A549 (cell line): Measurements from ENCODE around the gene UCP1. TPM values are rescaled to one million over a fixed set of nuclear protein-coding genes. Genes with fewer than 3 reads are reported as not detected.

ENCODE experiments used
- ATAC-seq, 2 experiments: fragments of 200-7000 bp in 1 of 2; fragments of >200 bp in 1 of 2; cut with Nextera tagmentation in 1 of 2; cut with Tn5 transposase in 1 of 2; 3 replicates each; pipeline versions ENCODE4 v1.8.0 to v1.9.1; 2018 to 2020; ENCODE audit warnings: mild to moderate bottlenecking in 1 of 2, moderate library complexity in 1 of 2
- CTCF ChIA-PET: fragments of 300-600 bp; sonication (Branson Sonifier 250); formaldehyde crosslinking; extraction: SDS; loops from one replicate; lab custom pipeline; 2021; ENCODE audit warnings: antibody characterized with exemption, inconsistent platforms; lab: Yijun Ruan, JAX
- POLR2A ChIA-PET: fragments of 350-600 bp; formaldehyde crosslinking; extraction: SDS; loops from one replicate; lab custom pipeline; 2021; ENCODE audit warnings: antibody characterized with exemption, inconsistent platforms; lab: Yijun Ruan, JAX
- DNase-seq, 2 experiments: peaks; one replicate each; pipeline versions ENCODE4 v3.0.0 to v3.0.0-alpha.2; 2011 to 2016; ENCODE audit warnings: low read depth in 1 of 2, low spot score in 1 of 2
- FAIRE-seq: peaks from 2 replicates; lab custom pipeline; 2011; peaks lifted over from hg19 to GRCh38; lab: Jason Lieb, UNC
- H3K27ac ChIP-seq, 2 experiments: fragments of >200 bp; sonication (Bioruptor Twin); formaldehyde crosslinking; 3 replicates each; pipeline ENCODE4 v1.5.1; 2016 to 2017
- H3K4me1 ChIP-seq: fragments of >200 bp; sonication (Bioruptor Twin); formaldehyde crosslinking; 3 replicates; pipeline ENCODE4 v1.6.1; 2016
- H3K4me2 ChIP-seq: fragments of >200 bp; sonication (Bioruptor Twin); formaldehyde crosslinking; 3 replicates; pipeline ENCODE4 v1.6.1; 2016
- H3K4me3 ChIP-seq: fragments of >200 bp; sonication (Bioruptor Twin); formaldehyde crosslinking; 3 replicates; pipeline ENCODE4 v1.5.1; 2016
- H3K9me3 ChIP-seq: fragments of >200 bp; sonication (Bioruptor Twin); formaldehyde crosslinking; 3 replicates; pipeline ENCODE4 v1.6.1; 2016
- CBX8 ChIP-seq: fragments of 200-600 bp; sonication (generic); IDR thresholded peaks from 2 replicates; pipeline ENCODE4 v1.6.1; 2016
- CEBPB ChIP-seq, 2 experiments: fragments of >200 bp in 1 of 2; sonication (Bioruptor Twin) in 1 of 2; formaldehyde crosslinking in 1 of 2; IDR thresholded peaks; 2 replicates each; pipeline ENCODE4 v1.6.1; 2012 to 2016
- E2F6 ChIP-seq: IDR thresholded peaks from 2 replicates; pipeline ENCODE4 v1.6.1; 2012; ENCODE audit warnings: low read depth, borderline replicate concordance
- EP300 ChIP-seq, 2 experiments: fragments of >200 bp; sonication (Bioruptor Twin); formaldehyde crosslinking; IDR thresholded peaks; 2 replicates in 1 of 2; 3 replicates in 1 of 2; pipeline ENCODE4 v1.6.1; 2016 to 2017
- ESRRA ChIP-seq: fragments of 150-350 bp; IDR thresholded peaks from 2 replicates; pipeline ENCODE4 v1.6.1; 2014; ENCODE audit warnings: mild to moderate bottlenecking, low read length, borderline replicate concordance
- FOSB ChIP-seq: fragments of 250-450 bp; sonication (Bioruptor Pico); IDR thresholded peaks from 2 replicates; pipeline ENCODE4 v1.5.0; 2020; ENCODE audit warnings: mild to moderate bottlenecking, moderate library complexity
- FOSL2 ChIP-seq, 2 experiments: fragments of 450-650 bp in 1 of 2; fragments of >200 bp in 1 of 2; sonication (Bioruptor Twin) in 1 of 2; formaldehyde crosslinking; IDR thresholded peaks; 2 replicates each; pipeline versions ENCODE4 v1.5.0 to v1.6.1; 2016 to 2020; ENCODE audit warnings: mild to moderate bottlenecking in 1 of 2, moderate library complexity in 1 of 2
- HDAC2 ChIP-seq: fragments of 200-600 bp; sonication (generic); IDR thresholded peaks from 2 replicates; pipeline ENCODE4 v1.6.1; 2016
- HOXB13 ChIP-seq: fragments of 250-450 bp; sonication (Bioruptor Pico); IDR thresholded peaks from 2 replicates; pipeline ENCODE4 v1.5.0; 2020; ENCODE audit warnings: low read depth, mild to moderate bottlenecking, moderate library complexity
- MAFK ChIP-seq: fragments of 450-650 bp; IDR thresholded peaks from 2 replicates; pipeline ENCODE4 v1.6.1; 2014; ENCODE audit not compliant: partially characterized antibody
- MAZ ChIP-seq: fragments of 150-350 bp; IDR thresholded peaks from 2 replicates; pipeline ENCODE4 v1.6.1; 2014; ENCODE audit warnings: antibody characterized with exemption, low read depth, low read length, borderline replicate concordance
- RAD21 ChIP-seq, 2 experiments: fragments of >200 bp in 1 of 2; sonication (Bioruptor Twin) in 1 of 2; formaldehyde crosslinking in 1 of 2; IDR thresholded peaks in 1 of 2; conservative IDR thresholded peaks in 1 of 2; 2 replicates in 1 of 2; 3 replicates in 1 of 2; pipeline ENCODE4 v1.6.1; 2012 to 2018; ENCODE audit warnings: inconsistent platforms in 1 of 2
- RARB ChIP-seq: fragments of 250-450 bp; sonication (Bioruptor Pico); IDR thresholded peaks from 2 replicates; pipeline ENCODE4 v1.8.0; 2021; ENCODE audit warnings: mild to moderate bottlenecking, moderate library complexity
- RCOR1 ChIP-seq: fragments of 150-350 bp; IDR thresholded peaks from 2 replicates; pipeline ENCODE4 v1.6.1; 2014; ENCODE audit warnings: antibody characterized with exemption, low read length, low read depth
- RFX5 ChIP-seq: fragments of 450-650 bp; IDR thresholded peaks from 2 replicates; pipeline ENCODE4 v1.7.1; 2014; ENCODE audit warnings: antibody characterized with exemption, mild to moderate bottlenecking, moderate library complexity
- SREBF2 ChIP-seq: fragments of 450-650 bp; IDR thresholded peaks from 2 replicates; pipeline ENCODE4 v1.6.1; 2014; ENCODE audit warnings: mild to moderate bottlenecking, moderate library complexity
- TP53 ChIP-seq: fragments of 250-450 bp; sonication (Bioruptor Pico); IDR thresholded peaks from 2 replicates; pipeline ENCODE4 v1.5.0; 2021; ENCODE audit warnings: mild to moderate bottlenecking, moderate library complexity
- ZC3H11A ChIP-seq: fragments of 450-650 bp; IDR thresholded peaks from 2 replicates; pipeline ENCODE4 v1.6.1; 2014; ENCODE audit warnings: antibody characterized with exemption, mild to moderate bottlenecking
- WGBS: methylation state at CpG from one replicate; pipeline ENCODE4 v1.1.6; 2017; ENCODE audit errors: missing lambda C conversion rate; 5-methylcytosine and 5-hydroxymethylcytosine counted together
- polyA plus RNA-seq, 4 experiments: library from polyadenylated mRNA; depleted of rRNA in 3 of 4; stranded (reverse); fragments of >200 nt; fragmentation: RNase III in 1 of 4; extraction: RNeasy Plus Mini Kit Qiagen cat#74134 plus additional on column Dnase treatment in 1 of 4; gene quantifications; 2 replicates in 3 of 4; 3 replicates in 1 of 4; pipeline ENCODE4 v1.2.3, GENCODE V29; 2011 to 2017
- TF ChIP-seq, protein P1 (sequence below): fragments of 150-350 bp; IDR thresholded peaks from 2 replicates; pipeline ENCODE4 v1.6.1; 2014; ENCODE audit warnings: low read depth, mild to moderate bottlenecking, low read length
- TF ChIP-seq, protein P2 (sequence below): fragments of 200-600 bp; sonication (generic); IDR thresholded peaks from 2 replicates; pipeline ENCODE4 v1.6.1; 2016; ENCODE audit warnings: antibody characterized with exemption, mild to moderate bottlenecking, moderate library complexity

Gene UCP1
- polyA plus RNA-seq, 2 of the 4 experiments (the other 2 are of a cell fraction), result 0.13 TPM; not detected in 1

GRCh38 chr4:140604544-140604943, 35.8 kb upstream of the UCP1 start:
- Histone ChIP-seq H3K4me3 (no peak overlapping the region), H3K9me3 (no peaks in the 10 kb centered on the region), H3K4me2 (no peak overlapping the region), H3K4me1 (no peaks in the 10 kb centered on the region), H3K27ac (no peak overlapping the region)
- 83% methylated on average over 3 of the region's 4 CpGs for WGBS
- no peak for FAIRE-seq
- ATAC-seq, result no peak
- no peak for TF ChIP-seq RAD21 (conservative IDR thresholded peaks at IDR 0.05 in 1 of 2, IDR thresholded peaks at IDR 0.05 in 1 of 2)
- no peak for TF ChIP-seq HOXB13
- TF ChIP-seq ZC3H11A, result no peak
- no peak for TF ChIP-seq RCOR1
- TF ChIP-seq SREBF2, result no peak
- no peak for TF ChIP-seq MAFK
- TF ChIP-seq, protein P1, sequence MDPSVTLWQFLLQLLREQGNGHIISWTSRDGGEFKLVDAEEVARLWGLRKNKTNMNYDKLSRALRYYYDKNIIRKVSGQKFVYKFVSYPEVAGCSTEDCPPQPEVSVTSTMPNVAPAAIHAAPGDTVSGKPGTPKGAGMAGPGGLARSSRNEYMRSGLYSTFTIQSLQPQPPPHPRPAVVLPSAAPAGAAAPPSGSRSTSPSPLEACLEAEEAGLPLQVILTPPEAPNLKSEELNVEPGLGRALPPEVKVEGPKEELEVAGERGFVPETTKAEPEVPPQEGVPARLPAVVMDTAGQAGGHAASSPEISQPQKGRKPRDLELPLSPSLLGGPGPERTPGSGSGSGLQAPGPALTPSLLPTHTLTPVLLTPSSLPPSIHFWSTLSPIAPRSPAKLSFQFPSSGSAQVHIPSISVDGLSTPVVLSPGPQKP, result no peak
- no peak for TF ChIP-seq FOSL2 (IDR thresholded peaks at IDR 0.05)
- no peak for TF ChIP-seq FOSL2 (CRISPR knock-in tag; IDR thresholded peaks at IDR 0.05)
- no peak for TF ChIP-seq EP300 (IDR thresholded peaks at IDR 0.05)
- TF ChIP-seq, protein P2, sequence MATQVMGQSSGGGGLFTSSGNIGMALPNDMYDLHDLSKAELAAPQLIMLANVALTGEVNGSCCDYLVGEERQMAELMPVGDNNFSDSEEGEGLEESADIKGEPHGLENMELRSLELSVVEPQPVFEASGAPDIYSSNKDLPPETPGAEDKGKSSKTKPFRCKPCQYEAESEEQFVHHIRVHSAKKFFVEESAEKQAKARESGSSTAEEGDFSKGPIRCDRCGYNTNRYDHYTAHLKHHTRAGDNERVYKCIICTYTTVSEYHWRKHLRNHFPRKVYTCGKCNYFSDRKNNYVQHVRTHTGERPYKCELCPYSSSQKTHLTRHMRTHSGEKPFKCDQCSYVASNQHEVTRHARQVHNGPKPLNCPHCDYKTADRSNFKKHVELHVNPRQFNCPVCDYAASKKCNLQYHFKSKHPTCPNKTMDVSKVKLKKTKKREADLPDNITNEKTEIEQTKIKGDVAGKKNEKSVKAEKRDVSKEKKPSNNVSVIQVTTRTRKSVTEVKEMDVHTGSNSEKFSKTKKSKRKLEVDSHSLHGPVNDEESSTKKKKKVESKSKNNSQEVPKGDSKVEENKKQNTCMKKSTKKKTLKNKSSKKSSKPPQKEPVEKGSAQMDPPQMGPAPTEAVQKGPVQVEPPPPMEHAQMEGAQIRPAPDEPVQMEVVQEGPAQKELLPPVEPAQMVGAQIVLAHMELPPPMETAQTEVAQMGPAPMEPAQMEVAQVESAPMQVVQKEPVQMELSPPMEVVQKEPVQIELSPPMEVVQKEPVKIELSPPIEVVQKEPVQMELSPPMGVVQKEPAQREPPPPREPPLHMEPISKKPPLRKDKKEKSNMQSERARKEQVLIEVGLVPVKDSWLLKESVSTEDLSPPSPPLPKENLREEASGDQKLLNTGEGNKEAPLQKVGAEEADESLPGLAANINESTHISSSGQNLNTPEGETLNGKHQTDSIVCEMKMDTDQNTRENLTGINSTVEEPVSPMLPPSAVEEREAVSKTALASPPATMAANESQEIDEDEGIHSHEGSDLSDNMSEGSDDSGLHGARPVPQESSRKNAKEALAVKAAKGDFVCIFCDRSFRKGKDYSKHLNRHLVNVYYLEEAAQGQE, result no peak
- no peak for TF ChIP-seq CEBPB (IDR thresholded peaks at IDR 0.05)
- no peak for TF ChIP-seq FOSB (CRISPR knock-in tag)
- no peak for TF ChIP-seq TP53 (CRISPR knock-in tag)
- no peak for TF ChIP-seq E2F6
- TF ChIP-seq CBX8, result no peak
- no peak for TF ChIP-seq RFX5
- no peak for TF ChIP-seq MAZ
- CTCF ChIA-PET, result interaction anchor here (1.9 kb wide), 1 partner anchor 245 kb away, joined by 7 read pairs; no protein-coding TSS in a partner anchor
- DNase-seq, result no peak
- POLR2A ChIA-PET, result no interaction called here

DNA sequence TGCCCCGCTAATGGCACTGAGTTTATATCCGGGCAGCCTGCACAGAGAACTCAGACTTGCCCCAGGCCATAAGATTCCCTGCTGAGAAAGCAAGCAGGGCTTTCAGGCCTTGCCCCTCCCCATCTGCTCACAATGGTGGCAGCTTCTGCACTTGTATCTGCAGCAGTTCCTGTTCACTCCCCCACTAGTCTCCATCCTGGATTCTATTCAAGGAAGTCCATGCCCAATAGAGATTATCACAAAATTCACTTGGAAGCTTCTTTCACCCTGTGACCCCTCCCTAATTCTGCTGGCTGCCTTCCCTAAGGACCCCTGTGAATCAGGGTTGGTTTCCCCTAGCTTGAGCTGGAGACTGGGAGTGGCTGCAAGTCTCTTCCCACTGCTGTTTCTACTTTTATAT, 34.5 kb upstream of the UCP1 start:
- no peak for DNase-seq
- ChIA-PET CTCF (interaction anchor here (1.2 to 1.3 kb wide), 2 partner anchors 9 to 243 kb away, joined by 5 to 6 read pairs; no protein-coding TSS in a partner anchor), POLR2A (interaction anchor here (0.6 kb wide), 1 partner anchor 65 kb away, joined by 3 read pairs; no protein-coding TSS in a partner anchor)
- H3K4me3 ChIP-seq, result no peak overlapping the region
- no peak for TF ChIP-seq RARB (CRISPR knock-in tag)
- TF ChIP-seq ESRRA, result no peak
- no peak for TF ChIP-seq MAFK
- TF ChIP-seq CEBPB (IDR thresholded peaks at IDR 0.05), result no peak
- TF ChIP-seq HDAC2, result no peak
- no peak for ATAC-seq
- H3K27ac ChIP-seq, result no peak overlapping the region
- no peak for FAIRE-seq
- H3K9me3 ChIP-seq, result no peaks in the 10 kb centered on the region
- H3K4me1 ChIP-seq, result no peaks in the 10 kb centered on the region
- no peak overlapping the region for H3K4me2 ChIP-seq
- 20% methylated on average over 1 of the region's 2 CpGs for WGBS
